K562 (cell line): ENCODE data around the gene TXNDC9. TPM values are rescaled to one million over a fixed set of nuclear protein-coding genes. Genes with fewer than 3 reads are reported as not detected.
A peak's percentile ranks its signal among the peaks of the same experiment; 100 is the strongest.

Experiments
- CEBPB ChIP-seq: fragments of 450-650 bp; IDR thresholded peaks from 2 replicates; pipeline ENCODE4 v1.6.1; 2016; ENCODE audit warnings: missing genetic modification characterization, missing compliant biosample characterization
- CHD7 ChIP-seq: fragments of 200-600 bp; sonication (generic); IDR thresholded peaks from one replicate; pipeline ENCODE4 v1.6.1; 2012; ENCODE audit warnings: mild to moderate bottlenecking, low read depth, low read length, inconsistent platforms
- EGR1 ChIP-seq: fragments of 450-650 bp; conservative IDR thresholded peaks from 2 replicates; pipeline ENCODE4 v1.6.1; 2017; ENCODE audit warnings: mild to moderate bottlenecking
- KLF16 ChIP-seq: IDR thresholded peaks from 2 replicates; pipeline ENCODE4 v1.6.1; 2016; ENCODE audit warnings: antibody characterized with exemption
- MYNN ChIP-seq, 2 experiments: sonication (generic); formaldehyde crosslinking in 1 of 2; IDR thresholded peaks; 2 replicates each; pipeline versions ENCODE4 v1.5.0 to v1.6.1; 2016 to 2020; ENCODE audit warnings: antibody characterized with exemption in 1 of 2, missing genetic modification reagents in 1 of 2
- POLR2A ChIP-seq: fragments of 450-650 bp; conservative IDR thresholded peaks from 2 replicates; pipeline ENCODE4 v1.6.1; 2016
- STAT5A ChIP-seq: IDR thresholded peaks from 2 replicates; pipeline ENCODE4 v1.6.1; 2012; ENCODE audit warnings: low read length, inconsistent platforms, borderline replicate concordance
- ZFX ChIP-seq: sonication (generic); formaldehyde crosslinking; IDR thresholded peaks from 2 replicates; pipeline ENCODE4 v1.8.0; 2022; ENCODE audit warnings: mild to moderate bottlenecking, missing genetic modification reagents, moderate library complexity
- ZNF316 ChIP-seq: fragments of 450-650 bp; IDR thresholded peaks from 2 replicates; pipeline ENCODE4 v1.6.1; 2016
- ZNF398 ChIP-seq: fragments of 250-450 bp; sonication (Bioruptor Pico); IDR thresholded peaks from 2 replicates; pipeline ENCODE4 v1.8.0; 2021; ENCODE audit warnings: moderate library complexity, mild to moderate bottlenecking, inconsistent platforms
- ZNF518B ChIP-seq: fragments of 250-450 bp; sonication (Bioruptor Pico); IDR thresholded peaks from 2 replicates; pipeline ENCODE4 v1.5.0; 2021; ENCODE audit warnings: mild to moderate bottlenecking, moderate library complexity
- polyA plus RNA-seq, 8 experiments: library from polyadenylated mRNA; depleted of rRNA in 4 of 8; stranded (reverse) in 5 of 8; unstranded in 3 of 8; fragments of >200 nt; fragmentation: Nextera tagmentation in 2 of 8; fragmentation: Illumina TruSeq in 1 of 8; extraction: Ambion mirVana in 2 of 8; extraction: Trizol in 1 of 8; gene quantifications; 2 replicates each; pipeline versions ENCODE4 v1.2.1 to v1.2.3, GENCODE V29; 2011 to 2014; ENCODE audit warnings: inconsistent platforms in 1 of 8, missing spikeins in 1 of 8
- total RNA-seq, 7 experiments: library from RNA; depleted of rRNA in 6 of 7; stranded (reverse); fragments of >200 nt in 6 of 7; fragmentation: Illumina TruSeq in 2 of 7; extraction: Trizol in 2 of 7; gene quantifications; 2 replicates each; pipeline versions ENCODE4 v1.2.1 to v1.2.3, GENCODE V29; 2011 to 2021; ENCODE audit warnings: low replicate concordance in 1 of 7

The TXNDC9 gene
- total and polyA plus RNA-seq, 9 of the 15 experiments (the other 6 are each of a cell fraction or from before 2014, with no cell fraction given) = 37.5 to 211 (median 65.5) TPM

- no peak for TF ChIP-seq ZNF398 (CRISPR knock-in tag)
- no peak for TF ChIP-seq CEBPB (tag)
- TF ChIP-seq EGR1 = peak; percentile 84
- TF ChIP-seq POLR2A = peak; percentile 96
- TF ChIP-seq ZNF316 = no peak
- no peak for TF ChIP-seq MYNN (IDR thresholded peaks at IDR 0.05)
- no peak for TF ChIP-seq MYNN (CRISPR knock-in tag; IDR thresholded peaks at IDR 0.05)
- TF ChIP-seq CHD7 = no peak
- TF ChIP-seq STAT5A = no peak
- no peak for TF ChIP-seq ZNF518B (CRISPR knock-in tag)
- TF ChIP-seq ZFX (CRISPR knock-in tag) = peak; percentile 83
- no peak for TF ChIP-seq KLF16
These were observed 1.2 kb upstream of the TXNDC9 start, which contains the start of gene EIF5B (continued) for GRCh38 chr2:99337113-99338028.
